Eye (tissue), 1 donor: Measurements from ENCODE around the gene TSEN15.

Source experiments
- DNase-seq: peaks from one replicate; pipeline ENCODE4 v3.0.0-alpha.2; 2015

TSEN15 gene

DNA sequence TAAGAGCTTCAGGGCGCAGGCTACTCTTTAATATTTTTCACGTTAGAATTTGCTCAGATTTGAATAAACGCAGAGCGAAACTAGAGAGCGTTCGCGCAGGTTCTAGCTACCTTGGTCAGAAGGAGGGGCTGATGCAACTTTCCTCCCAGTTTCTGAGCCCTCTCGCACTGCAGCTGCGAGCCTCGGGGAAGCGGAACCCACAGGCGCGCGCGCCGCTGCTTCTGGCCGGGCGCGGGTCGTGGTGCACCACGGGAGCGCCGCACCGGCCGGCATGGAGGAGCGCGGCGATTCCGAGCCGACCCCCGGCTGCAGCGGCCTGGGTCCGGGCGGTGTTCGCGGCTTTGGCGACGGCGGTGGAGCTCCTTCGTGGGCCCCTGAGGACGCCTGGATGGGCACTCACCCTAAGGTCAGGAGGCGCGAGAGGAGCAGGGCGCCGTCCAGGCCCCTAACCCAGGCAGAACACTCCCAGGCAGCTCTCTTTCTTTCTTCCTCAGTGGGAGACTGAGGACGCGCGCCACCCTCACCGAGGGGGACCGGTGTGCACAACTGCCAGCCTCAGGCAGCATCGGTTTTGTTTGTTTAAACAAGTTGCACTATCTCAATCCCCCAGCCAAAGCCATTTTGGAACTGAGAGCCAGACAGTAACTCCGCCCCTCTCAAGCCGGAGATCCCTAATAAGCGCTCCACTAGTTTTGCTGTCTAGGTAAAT is at the start of gene TSEN15:
Gene TSEN15 (plus strand): TSS at position 246 of the 709 bp plus-strand sequence. CDS start 26 bp downstream, at position 272.
- DNase-seq, result peak; percentile 91

DNA sequence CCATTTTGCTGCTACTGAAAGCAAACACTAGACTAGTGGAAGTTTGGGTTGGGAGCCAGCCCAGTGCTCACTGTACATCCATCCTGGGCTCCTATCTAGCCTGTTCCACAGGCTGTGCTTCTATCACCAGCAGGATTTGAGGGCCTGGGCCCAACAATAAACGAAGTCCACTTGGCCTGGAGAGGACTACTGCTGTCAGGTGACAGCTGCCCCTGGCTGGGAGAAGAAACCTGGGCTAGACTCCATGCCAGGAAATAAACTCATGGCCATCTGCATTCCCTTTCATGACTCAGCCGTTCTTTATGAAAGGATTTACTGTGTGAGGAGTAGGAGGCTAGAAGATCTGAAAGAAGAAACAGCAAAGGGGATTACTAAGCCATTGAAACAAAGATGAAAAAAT is 49.5 kb upstream of the TSEN15 start:
- peak; percentile 49 for DNase-seq

DNA sequence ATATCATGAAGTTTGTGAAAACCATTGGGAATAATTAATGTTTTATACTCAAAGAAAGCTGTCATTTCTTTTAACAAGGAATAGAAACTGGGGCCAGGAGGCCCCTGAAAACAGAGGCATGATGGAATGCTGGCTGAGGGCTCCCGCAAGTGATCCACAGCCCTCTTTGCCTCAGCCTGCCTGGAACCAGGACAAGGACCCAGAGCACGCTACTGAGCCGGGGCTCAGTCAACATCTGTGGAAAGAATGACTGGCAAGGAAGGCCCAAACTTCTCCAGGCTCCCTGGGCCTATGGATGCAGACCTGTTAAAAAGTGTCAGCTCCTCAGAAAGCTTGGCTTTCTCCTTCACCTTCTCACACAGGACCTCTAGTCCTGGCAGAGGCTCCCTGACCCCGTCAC is 46.6 kb upstream of the TSEN15 start:
- DNase-seq, result no peak

- no peak for DNase-seq
These were observed 46.0 kb upstream of the TSEN15 start for GRCh38 chr1:184005506-184005905.

- no peak for DNase-seq
These were observed 40.7 kb upstream of the TSEN15 start for GRCh38 chr1:184010788-184011187.

DNA sequence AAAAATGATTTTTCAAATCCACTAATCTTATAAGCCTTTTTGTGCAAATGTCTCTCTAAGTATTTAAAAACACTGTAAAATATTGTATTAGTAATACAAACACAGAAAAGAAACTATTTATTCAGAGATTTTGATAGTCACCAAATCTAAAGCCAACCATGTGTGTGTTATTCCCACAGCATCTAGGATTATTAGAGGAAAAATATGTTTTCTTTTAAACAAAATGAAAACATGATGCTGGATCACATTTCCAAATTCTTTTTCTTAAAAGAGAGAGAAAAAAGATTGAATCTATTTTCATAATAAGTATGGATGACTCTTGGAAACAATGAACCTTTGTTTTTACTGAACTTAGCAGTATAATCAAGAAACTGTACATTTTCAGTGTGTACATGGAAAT is 39.3 kb upstream of the TSEN15 start:
- DNase-seq, result no peak

DNA sequence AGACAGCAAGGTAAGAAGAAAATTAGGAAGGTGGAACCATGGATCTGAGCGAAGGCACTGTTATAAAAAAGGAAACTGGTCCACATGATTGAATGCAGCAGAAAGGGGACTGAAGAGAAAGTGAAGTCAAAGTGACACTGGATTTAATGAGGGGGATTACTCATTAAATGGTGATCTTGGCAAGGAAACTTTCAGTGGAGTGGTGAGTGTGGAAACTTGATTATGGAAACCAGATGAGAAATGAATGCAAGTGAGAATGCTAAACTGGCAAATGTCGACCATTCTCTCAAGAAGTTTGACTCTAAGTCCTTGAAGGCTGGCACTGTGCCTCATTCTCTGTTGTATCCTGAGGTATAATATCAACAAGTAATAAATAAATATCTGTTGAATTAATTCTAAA is 37.3 kb upstream of the TSEN15 start:
- DNase-seq, result no peak

DNA sequence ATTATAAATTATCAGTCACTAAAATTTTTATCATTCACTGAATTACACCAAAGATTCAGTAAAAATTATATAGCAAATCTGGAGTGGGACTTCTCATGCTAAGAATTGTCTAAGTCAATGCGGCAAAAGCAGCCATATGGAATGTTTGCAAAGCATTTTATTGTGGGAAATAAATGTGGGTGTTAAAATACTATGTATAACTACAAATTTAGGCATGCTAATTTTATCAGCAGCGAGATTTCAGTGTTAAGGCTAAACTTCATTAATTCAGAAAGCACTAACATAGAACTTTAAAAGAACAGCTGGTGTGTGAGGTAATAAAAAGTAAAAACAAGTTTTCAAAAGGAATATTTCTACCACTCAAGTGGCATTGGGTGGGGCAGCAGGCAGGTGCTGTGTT is 35.4 kb upstream of the TSEN15 start:
- no peak for DNase-seq

DNA sequence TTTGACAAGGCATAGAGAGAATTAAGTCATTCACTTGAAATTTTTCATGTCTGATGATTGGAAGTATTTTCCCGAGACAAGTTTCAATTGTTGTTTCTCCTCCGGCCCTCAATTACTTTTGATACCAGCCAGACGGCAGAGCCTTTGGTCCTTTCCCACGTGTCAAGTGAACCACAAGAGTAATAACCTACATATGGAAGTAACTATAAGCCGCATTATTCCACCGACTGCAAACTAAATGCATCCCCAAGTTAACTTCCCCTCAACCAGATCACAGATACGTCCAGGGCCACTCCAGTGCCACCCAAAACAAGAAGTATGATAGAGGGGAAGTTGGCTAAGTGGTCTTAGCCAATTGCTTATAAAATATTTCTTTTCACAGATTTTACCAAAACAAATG is 34.2 kb upstream of the TSEN15 start:
- DNase-seq, result peak; percentile 54

DNA sequence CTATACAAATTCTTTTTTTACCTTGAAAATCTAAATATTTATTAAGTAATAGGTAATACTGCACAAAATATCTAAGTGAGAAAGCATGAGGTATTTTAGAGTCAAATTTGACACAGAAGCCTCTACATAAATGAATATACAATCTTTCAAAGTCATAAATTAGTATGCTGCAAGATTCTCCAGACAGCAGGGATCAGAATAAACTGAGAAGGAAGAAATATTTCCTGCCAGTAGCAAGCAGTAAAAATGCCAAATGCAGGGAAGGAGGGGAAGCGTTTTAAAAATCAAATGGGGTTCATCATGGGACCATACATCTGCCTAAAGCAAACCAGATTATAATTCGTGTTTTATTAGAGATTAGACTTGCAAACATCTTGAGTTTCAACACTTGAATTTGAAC is 32.9 kb upstream of the TSEN15 start:
- DNase-seq, result no peak

DNA sequence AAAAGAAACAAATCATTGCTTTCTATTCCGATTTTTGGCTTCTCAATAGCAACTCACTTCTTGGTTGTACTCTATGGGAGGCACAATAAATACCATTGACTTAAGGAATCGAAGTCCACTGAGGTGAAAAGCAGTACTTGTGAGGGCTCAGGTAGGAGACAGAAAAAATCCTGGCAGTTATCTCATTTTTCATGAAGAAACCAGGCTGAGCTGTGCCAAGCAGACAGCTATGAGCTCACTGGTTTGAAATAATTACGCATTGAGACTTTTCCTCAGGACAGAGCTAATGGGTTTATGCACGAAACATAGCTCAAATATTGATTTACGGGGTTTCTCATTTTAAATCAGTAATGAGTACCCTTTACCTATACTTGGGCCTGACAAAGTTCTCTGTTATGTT is 32.5 kb upstream of the TSEN15 start:
- DNase-seq, result peak; percentile 46

DNA sequence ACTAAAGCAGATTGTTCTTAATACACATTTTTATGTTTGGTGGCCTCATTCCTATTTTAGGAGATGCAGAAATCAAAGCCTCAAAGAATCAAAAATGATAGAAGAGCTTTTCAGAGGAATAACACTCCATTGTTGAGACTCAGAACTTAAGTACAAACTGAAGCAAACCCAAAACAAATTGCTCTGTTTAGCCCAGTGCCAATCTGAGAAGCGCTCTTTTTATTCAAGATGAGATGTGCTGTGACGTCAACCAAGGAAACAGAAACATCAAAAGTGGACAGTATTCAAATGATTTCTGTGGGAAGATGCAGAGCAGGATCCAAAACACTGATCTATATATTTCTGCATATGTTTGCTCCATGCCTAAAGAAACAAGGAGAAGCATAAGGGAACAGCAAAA is 32.0 kb upstream of the TSEN15 start:
- no peak for DNase-seq

GRCh38 chr1:184020328-184020727 is 31.2 kb upstream of the TSEN15 start:
- DNase-seq, result no peak

- DNase-seq, result no peak
These were observed 30.7 kb upstream of the TSEN15 start for GRCh38 chr1:184020855-184021254.

- peak; percentile 84 for DNase-seq
These were observed 29.8 kb upstream of the TSEN15 start for GRCh38 chr1:184021728-184022127.

DNA sequence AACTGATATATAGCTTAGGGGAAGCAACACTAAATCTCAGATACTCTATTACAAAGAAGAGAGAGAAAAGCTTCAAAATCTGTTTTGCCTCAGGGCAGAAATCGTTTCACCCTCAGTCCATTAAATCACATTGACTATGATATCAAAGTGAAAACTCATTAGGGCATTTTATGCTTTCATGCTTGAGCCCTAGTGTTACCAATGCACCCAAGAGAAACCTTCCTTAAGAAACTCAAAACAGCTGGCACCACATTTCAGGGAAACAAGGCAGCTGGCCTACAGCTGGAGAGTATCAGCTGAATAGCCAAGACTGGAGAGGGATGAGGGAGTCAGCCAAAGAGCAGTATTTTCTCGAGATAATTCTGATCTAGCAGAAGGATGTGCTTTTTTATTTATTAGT is 28.9 kb upstream of the TSEN15 start:
- DNase-seq, result peak; percentile 85

GRCh38 chr1:184023171-184023570 is 28.4 kb upstream of the TSEN15 start:
- peak; percentile 32 for DNase-seq

DNA sequence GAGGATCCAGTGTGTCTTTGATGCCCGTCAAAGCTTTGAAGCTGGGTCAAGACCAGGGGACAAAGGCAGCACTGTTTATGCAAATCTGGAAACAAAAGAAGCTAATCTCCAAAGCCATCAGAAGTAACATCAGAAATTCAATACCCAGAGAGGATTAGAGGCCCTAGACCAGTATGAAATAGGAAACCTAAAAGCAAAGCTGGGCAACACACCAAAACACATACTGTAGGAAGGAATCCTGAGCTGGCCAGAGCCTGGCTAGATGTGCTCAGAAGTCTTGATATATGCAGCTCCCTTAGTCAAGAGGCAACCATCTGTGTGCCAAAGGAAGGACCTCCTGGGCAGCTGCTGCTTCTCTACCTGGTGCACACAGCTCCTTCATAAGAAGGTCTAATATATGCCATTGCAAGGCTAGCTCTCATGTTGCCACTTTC is 26.3 kb upstream of the TSEN15 start:
- DNase-seq, result peak; percentile 78

GRCh38 chr1:184027826-184028695 is 23.5 kb upstream of the TSEN15 start:
- peak; percentile 79 for DNase-seq

GRCh38 chr1:184028854-184029623 is 22.5 kb upstream of the TSEN15 start:
- DNase-seq, result peak; percentile 51

DNA sequence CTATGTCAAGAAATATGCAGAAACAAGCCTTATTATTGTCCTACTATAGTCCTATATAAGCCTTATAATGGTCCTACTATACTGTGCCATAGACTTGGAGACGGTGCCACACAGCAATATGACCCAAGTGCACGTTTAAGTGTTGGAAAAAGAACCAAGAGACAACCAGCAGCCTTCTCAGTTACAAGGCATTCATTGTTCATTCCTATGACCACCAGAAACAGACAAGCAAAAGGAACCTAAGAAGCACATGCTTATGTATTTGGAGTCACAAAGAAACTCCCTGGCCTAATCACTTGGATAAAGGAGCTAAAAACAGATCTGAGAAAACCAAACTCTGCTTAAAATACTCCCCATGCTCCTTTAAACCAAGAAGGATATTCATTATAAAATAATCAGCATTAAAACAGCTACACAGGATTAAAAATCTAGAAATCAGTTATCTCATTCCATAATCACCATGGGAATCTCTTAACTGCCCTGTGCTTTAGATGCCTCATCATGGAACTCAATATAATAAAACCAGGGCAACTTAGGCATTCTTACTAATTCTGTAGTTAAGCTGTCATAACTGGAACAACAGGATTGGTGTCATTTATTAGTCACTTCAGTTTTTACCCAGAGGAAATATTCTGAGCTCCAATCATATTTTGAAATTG is 21.0 kb upstream of the TSEN15 start:
- peak; percentile 51 for DNase-seq

GRCh38 chr1:184031092-184031408 is 20.5 kb upstream of the TSEN15 start:
- no peak for DNase-seq
